Measurements from ENCODE around the gene GLCE. TPM values are rescaled to one million over a fixed set of nuclear protein-coding genes. Genes with fewer than 3 reads are reported as not detected.

Gene GLCE
- total RNA-seq, 2 donors from 2014 or later, result 3.6 to 4.6 TPM

DNA sequence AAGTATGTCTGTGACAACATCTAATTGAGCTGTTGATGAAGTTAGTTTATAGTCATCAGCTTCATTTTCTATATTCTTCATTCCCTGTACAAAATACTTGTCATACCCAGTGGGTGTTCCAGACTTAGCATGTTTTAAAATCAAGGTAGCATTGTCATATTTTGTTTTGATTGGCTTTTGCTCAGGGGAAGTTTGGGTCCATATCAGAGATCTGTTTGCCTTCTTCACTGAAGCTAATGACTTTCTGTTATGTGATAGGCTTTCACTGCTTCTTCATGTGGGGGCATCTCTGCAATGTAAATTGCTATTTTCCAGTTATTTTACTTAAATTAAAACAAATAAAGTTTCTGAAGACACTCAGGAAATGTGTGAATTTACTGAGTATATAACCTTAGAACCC is 15.1 kb downstream of the GLCE start:
- no peak overlapping the region for H3K4me3 Mint-ChIP-seq
- no peaks in the 10 kb centered on the region for H3K9me3 Mint-ChIP-seq
- no peaks in the 10 kb centered on the region for H3K4me1 Mint-ChIP-seq (ENCODE audit: low read depth in 2 of 2)
- H3K36me3 Mint-ChIP-seq, result no peaks in the 10 kb centered on the region
- no peak overlapping the region for H3K27ac Mint-ChIP-seq
- ATAC-seq (no peak), DNase-seq (ENCODE audit: low spot score) (no peak)
- peaks cover 0 to 6% of the 10 kb centered on the region in 2 donors for H3K27me3 Mint-ChIP-seq

DNA sequence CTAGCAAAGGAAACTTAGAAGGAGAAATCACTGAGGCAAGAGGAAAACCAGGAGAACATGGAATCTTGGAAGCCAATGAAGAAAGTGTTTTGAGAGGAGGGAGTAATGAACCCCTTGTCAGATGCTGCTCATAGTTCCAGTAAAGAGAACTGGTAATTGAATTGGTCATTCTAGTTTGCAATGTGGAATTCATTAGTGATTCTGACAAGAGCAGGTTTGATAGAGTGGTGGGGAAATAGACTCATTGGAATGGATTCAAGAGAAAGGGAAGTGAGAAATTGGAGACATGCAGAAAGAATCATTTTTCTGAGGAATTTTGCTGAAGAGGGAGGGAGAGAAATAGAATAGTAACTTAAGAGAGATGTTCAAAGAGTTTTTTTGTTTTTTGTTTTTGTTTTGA is 21.0 kb downstream of the GLCE start:
- no peaks in the 10 kb centered on the region for H3K4me1 Mint-ChIP-seq (ENCODE audit: low read depth in 2 of 2)
- no peak overlapping the region for H3K27ac Mint-ChIP-seq
- no peaks in the 10 kb centered on the region for H3K36me3 Mint-ChIP-seq
- H3K4me3 Mint-ChIP-seq, result no peak overlapping the region
- DNase-seq (ENCODE audit: low spot score), result no peak
- ATAC-seq, result no peak
- H3K27me3 Mint-ChIP-seq, result no peaks in the 10 kb centered on the region
- H3K9me3 Mint-ChIP-seq, result no peaks in the 10 kb centered on the region

DNA sequence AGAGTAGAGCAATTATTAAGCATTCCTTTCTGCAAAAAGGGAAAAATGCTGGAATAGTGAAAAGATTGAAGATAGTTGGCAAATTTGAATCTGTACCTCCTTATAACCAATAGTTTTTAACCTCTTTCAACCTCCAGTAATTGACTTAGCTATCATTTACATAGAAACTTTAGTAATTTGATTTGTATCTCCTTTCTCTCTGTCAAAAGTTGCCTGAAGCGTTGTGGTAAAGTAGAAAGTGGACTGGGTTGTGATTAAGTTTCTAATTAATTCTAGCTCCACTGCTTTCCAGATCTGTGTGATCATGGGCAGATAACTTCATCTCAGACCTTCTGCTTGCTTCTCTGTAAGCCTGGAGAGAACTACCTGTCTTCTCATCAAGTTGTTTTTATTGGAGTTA is 24.8 kb downstream of the GLCE start:
- Mint-ChIP-seq H3K9me3 (no peaks in the 10 kb centered on the region), H3K36me3 (no peaks in the 10 kb centered on the region), H3K4me1 (ENCODE audit: low read depth in 2 of 2) (no peaks in the 10 kb centered on the region), H3K27me3 (no peaks in the 10 kb centered on the region), H3K27ac (no peak overlapping the region), H3K4me3 (no peak overlapping the region)
- DNase-seq (ENCODE audit: low spot score) (no peak), ATAC-seq (no peak)

DNA sequence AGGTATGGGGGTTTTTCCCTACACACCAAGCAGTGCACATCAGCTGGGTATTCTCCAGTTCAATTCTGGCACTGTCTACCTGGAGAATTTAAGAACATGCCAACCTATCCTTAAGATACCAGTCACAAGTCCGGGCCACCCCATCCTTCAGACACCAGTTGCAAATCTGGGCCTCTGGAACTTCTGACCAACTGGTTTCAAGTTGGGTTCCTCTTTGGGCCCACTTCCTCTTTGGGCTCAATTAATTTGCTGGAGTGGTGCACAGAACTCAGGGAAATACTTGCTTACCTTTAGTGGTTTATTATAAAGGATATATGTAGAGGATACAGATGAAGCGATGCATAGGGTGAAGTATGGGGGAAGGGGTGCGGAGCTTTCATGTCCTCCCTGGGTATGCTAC is 25.3 kb downstream of the GLCE start:
- ATAC-seq (no peak), DNase-seq (ENCODE audit: low spot score) (no peak)
- Mint-ChIP-seq H3K36me3 (no peaks in the 10 kb centered on the region), H3K27me3 (no peaks in the 10 kb centered on the region), H3K4me3 (no peak overlapping the region), H3K9me3 (no peaks in the 10 kb centered on the region), H3K4me1 (ENCODE audit: low read depth in 2 of 2) (no peaks in the 10 kb centered on the region), H3K27ac (no peak overlapping the region)

DNA sequence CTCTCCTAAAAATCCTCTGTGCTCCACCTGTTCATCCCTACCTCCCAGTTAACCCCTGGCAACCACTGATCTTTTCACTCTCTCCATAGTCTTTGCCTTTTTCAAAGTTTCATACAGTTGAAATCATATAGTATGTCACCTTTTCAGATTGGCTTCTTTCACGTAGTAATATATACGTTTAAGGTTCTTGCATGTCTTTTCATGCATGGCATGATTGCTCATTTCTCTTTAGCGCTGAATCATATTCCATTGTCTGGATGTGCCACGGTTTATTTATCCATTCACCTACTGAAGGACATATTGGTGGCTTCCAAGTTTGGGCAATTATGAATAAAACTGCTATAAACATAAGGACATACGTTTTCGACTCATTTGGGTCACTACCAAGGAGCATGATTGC is 28.7 kb downstream of the GLCE start:
- no peak overlapping the region for H3K27ac Mint-ChIP-seq
- H3K4me3 Mint-ChIP-seq, result no peak overlapping the region
- H3K9me3 Mint-ChIP-seq, result no peaks in the 10 kb centered on the region
- H3K27me3 Mint-ChIP-seq, result no peaks in the 10 kb centered on the region
- DNase-seq (ENCODE audit: low spot score) (no peak), ATAC-seq (no peak)
- H3K36me3 Mint-ChIP-seq, result no peaks in the 10 kb centered on the region
- no peaks in the 10 kb centered on the region for H3K4me1 Mint-ChIP-seq (ENCODE audit: low read depth in 2 of 2)

DNA sequence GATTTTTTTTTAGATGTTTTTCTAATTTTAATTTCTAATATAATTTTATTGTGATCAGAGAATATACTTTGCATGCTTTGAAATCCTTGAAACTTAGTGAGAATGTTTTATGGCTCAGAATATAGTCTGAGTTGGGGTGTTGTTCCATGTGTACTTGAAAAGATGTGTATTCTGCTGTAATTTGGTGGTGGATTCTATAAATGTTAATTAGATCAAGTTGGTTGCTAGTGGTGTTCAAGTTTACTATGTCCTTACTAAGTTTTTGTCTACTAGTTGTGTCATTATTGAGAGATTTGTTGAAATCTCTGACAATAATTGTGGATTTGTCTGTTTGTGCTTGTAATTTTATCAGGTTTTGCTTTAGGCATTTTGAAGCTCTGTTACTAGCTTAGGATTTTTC is 29.7 kb downstream of the GLCE start:
- no peaks in the 10 kb centered on the region for H3K9me3 Mint-ChIP-seq
- no peak overlapping the region for H3K27ac Mint-ChIP-seq
- no peaks in the 10 kb centered on the region for H3K27me3 Mint-ChIP-seq
- no peak overlapping the region for H3K4me3 Mint-ChIP-seq
- ATAC-seq, result no peak
- no peaks in the 10 kb centered on the region for H3K4me1 Mint-ChIP-seq (ENCODE audit: low read depth in 2 of 2)
- no peaks in the 10 kb centered on the region for H3K36me3 Mint-ChIP-seq
- DNase-seq (ENCODE audit: low spot score), result no peak

DNA sequence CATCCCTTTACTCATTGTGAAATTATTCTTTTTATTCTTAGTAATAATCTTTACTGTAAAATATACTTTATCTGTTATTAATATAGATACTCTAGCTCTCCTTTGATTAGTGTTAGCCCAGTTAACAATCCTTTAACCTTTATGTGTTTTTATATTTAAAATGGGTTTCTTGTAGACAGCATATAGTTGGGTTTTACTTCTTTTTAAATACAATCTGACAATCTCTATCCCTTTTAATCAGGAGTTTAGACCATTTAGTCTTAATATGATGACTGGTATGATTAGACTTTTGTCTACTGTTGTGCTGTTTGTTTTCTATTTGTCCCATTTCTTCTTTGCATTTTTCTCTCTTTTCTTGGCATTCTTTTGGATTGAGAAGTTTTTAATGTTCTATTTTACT is 30.1 kb downstream of the GLCE start:
- no peaks in the 10 kb centered on the region for H3K27me3 Mint-ChIP-seq
- no peaks in the 10 kb centered on the region for H3K36me3 Mint-ChIP-seq
- no peaks in the 10 kb centered on the region for H3K9me3 Mint-ChIP-seq
- H3K4me3 Mint-ChIP-seq, result no peak overlapping the region
- ATAC-seq (no peak), DNase-seq (ENCODE audit: low spot score) (no peak)
- no peaks in the 10 kb centered on the region for H3K4me1 Mint-ChIP-seq (ENCODE audit: low read depth in 2 of 2)
- H3K27ac Mint-ChIP-seq, result no peak overlapping the region

DNA sequence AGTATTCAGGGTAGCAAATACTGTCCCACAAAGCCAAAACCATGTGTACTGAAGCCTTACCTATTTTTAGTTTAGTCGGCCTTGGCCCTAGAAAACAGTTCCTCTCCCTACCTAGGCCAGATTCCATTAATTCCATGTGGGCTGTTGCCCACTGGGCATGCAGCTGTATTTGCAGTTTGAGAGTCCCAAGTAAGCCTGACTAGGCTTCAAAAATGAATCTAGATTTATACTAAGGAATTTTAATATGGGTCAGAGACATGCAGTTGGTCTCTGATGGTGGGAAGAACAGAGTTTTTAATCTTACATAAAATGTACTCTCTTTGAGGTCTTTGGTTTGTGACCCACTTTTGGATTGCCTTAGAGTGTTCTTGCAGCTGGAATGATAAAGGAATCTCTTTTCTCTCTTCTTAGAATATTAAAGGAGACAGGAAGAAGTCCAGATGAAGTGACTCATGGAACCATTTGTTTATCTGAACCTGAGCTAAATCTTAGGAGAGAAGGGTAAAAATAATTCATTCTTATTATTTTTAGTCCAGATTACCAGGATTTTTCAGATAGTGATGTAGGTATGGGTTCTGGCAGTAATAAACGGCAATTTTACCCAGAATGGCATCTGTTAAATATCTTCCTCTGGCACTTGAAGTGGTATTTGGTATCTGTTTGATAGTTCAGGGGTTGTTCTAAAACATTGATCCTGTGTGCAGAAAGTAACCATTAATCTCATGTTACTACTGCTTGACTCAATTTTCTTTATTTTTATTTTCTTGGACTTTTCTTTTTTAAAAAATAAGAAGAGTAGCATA is 33.8 kb downstream of the GLCE start:
- Mint-ChIP-seq H3K4me1 (ENCODE audit: low read depth in 2 of 2) (no peaks in the 10 kb centered on the region), H3K36me3 (no peaks in the 10 kb centered on the region), H3K9me3 (no peaks in the 10 kb centered on the region), H3K4me3 (no peak overlapping the region), H3K27me3 (no peaks in the 10 kb centered on the region), H3K27ac (no peak overlapping the region)
- ATAC-seq (no peak), DNase-seq (ENCODE audit: low spot score) (no peak)

DNA sequence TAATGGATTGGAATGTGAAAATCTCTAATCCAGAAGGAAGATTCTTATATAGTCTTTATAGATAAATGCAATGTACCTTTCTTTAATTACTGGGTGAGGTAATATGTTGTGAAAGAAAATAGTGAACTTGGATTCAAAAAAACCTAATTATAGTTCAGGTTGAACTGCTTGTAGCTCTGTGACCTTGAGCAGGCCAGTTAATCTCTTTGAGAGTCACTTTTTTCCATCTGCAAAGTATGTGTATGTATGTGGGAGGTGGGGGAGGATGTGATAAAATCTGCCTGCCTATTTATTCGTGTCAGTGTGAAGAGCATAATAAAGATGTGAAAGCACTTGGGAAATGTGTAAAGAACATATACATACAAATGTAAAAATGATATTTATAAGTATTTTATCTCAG is 34.4 kb downstream of the GLCE start:
- Mint-ChIP-seq H3K27me3 (no peaks in the 10 kb centered on the region), H3K9me3 (no peaks in the 10 kb centered on the region), H3K4me1 (ENCODE audit: low read depth in 2 of 2) (no peaks in the 10 kb centered on the region), H3K36me3 (no peaks in the 10 kb centered on the region), H3K4me3 (no peak overlapping the region), H3K27ac (no peak overlapping the region)
- ATAC-seq (no peak), DNase-seq (ENCODE audit: low spot score) (no peak)

DNA sequence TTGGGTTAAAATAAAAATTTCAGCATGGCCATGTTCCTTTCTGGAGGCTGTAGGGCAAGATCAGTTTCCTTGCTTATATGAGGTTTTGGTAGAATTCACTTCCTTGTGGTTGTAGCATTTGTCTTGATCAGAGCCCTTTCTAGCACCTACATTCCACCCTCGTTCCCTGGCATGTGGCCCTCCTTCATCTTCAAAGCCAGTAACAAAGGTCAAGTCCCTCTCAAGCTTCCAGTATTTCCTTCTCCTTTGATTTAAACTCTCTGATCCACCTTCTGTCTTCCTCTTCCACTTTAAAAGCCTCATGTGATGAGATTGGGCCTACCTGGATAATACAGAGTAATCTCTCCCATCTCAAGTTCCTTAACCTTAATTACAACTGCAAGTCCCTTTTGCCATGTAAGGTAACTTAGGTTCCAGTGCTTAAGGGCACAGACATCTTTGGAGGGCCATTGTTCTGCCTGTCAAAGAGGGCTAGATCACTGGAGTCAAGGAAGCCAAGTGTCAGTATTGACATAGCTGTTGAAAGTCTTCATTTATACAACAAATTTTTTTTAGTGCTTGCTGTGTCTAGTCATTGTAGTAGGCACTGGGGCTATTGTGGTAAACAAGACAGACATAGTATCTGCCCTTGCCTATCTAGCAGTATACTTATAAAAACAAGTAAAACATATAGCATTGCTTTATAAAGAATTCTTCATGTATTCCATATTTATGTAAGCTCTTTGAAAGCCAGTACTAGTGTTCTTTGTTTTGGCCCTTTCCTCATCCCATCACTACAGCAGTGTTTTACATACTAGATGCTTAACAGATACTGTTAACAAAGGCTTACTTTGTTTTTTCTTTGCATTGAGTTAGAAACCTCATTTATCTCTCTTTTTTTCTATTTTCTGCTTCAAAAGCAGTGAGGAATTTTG is 40.7 kb downstream of the GLCE start:
- no peak overlapping the region for H3K4me3 Mint-ChIP-seq
- no peaks in the 10 kb centered on the region for H3K27me3 Mint-ChIP-seq
- H3K9me3 Mint-ChIP-seq, result no peaks in the 10 kb centered on the region
- H3K27ac Mint-ChIP-seq, result no peak overlapping the region
- no peaks in the 10 kb centered on the region for H3K36me3 Mint-ChIP-seq
- no peaks in the 10 kb centered on the region for H3K4me1 Mint-ChIP-seq (ENCODE audit: low read depth in 2 of 2)
- ATAC-seq (no peak), DNase-seq (ENCODE audit: low spot score) (no peak)

DNA sequence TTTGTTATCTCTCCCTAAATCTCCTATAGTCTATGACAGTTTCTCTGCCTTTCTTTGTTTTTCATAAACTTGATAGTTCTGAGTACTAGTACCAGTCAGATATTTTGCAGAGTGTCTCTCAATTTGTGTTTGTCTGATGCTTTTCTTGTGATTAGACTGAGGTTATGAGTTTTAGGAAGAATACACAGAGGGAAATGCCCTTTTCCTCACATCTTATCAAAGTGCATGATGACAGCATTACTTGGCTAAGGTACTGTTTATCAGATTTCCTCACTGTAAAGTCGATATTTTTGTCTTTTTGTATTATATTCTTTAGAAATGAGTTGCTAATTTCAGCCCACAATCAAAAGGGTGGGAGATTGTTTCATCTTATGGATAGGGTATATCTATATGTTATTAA is 45.6 kb downstream of the GLCE start:
- Mint-ChIP-seq H3K36me3 (no peaks in the 10 kb centered on the region), H3K27ac (no peak overlapping the region), H3K4me1 (ENCODE audit: low read depth in 2 of 2) (no peaks in the 10 kb centered on the region), H3K4me3 (no peak overlapping the region), H3K9me3 (no peaks in the 10 kb centered on the region), H3K27me3 (peaks cover 0 to 2% of the 10 kb centered on the region in 2 donors)
- DNase-seq (ENCODE audit: low spot score) (no peak), ATAC-seq (no peak)

DNA sequence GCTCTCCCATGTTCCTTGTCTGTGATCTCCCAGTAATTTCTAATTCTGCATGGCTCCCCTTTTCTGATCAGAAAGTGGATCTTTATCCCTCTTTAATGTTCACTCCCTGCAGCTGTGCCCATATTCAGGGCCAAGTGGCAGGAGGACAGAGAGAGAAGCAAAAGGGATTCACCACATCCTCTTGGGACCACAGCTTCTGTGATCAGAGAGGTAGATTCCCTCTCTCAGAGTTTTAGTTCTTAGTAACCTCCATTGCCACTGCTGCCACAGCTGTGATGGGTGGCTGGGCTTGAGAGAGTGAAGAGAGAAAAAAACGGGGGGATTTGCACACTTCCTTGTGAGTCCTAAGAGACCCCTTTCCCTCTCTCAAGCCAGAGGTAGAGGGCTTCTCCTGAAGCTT is 49.2 kb downstream of the GLCE start:
- Mint-ChIP-seq H3K9me3 (no peaks in the 10 kb centered on the region), H3K36me3 (no peaks in the 10 kb centered on the region), H3K4me3 (no peak overlapping the region), H3K27ac (no peak overlapping the region), H3K27me3 (peaks cover 0 to 2% of the 10 kb centered on the region in 2 donors), H3K4me1 (ENCODE audit: low read depth in 2 of 2) (no peaks in the 10 kb centered on the region)
- no peak for DNase-seq (ENCODE audit: low spot score)
- no peak for ATAC-seq

DNA sequence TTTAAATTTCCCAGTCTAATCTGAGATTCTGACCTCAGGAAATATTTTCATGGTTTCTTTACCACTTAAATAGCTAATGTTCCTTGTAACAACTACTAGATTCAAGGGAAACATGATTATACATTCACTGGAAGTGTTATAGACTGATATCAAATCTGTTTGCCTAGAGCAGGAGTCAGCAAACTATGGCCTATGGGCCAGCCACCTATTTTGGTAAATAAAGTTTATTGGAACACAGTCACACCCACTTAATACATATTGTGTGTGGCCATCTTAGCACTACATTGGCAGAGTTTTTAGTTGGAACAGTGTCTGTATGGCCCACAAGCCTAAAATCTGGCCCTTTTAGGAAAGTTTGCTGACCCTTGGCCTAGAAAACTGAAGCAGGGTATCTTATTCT is 50.1 kb downstream of the GLCE start:
- Mint-ChIP-seq H3K27ac (no peak overlapping the region), H3K27me3 (peaks cover 0 to 2% of the 10 kb centered on the region in 2 donors), H3K9me3 (no peaks in the 10 kb centered on the region), H3K4me3 (no peak overlapping the region), H3K36me3 (no peaks in the 10 kb centered on the region), H3K4me1 (ENCODE audit: low read depth in 2 of 2) (no peaks in the 10 kb centered on the region)
- ATAC-seq (no peak), DNase-seq (ENCODE audit: low spot score) (no peak)

DNA sequence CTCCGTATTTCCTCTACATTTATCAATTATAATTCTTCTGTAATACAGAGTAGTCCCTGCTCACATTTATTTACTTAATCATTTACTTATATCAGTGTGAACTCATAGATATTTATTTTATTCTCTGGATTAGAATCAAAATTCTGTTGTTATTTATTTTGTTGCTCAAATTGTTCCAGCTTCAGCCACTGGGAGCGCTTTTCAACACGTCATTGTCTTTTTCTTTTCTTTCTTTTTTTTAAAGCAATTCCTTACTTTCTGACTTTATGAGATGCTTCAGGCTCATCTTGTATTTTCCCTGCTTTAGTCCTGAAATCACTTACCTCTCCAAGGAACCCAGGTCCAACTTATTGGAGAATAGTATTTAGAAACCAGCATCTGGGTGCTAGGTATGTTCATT is 53.4 kb downstream of the GLCE start:
- H3K9me3 Mint-ChIP-seq, result no peaks in the 10 kb centered on the region
- H3K36me3 Mint-ChIP-seq, result no peaks in the 10 kb centered on the region
- H3K27ac Mint-ChIP-seq, result no peak overlapping the region
- DNase-seq (ENCODE audit: low spot score) (no peak), ATAC-seq (no peak)
- H3K27me3 Mint-ChIP-seq, result peaks cover 0 to 2% of the 10 kb centered on the region in 2 donors
- no peaks in the 10 kb centered on the region for H3K4me1 Mint-ChIP-seq (ENCODE audit: low read depth in 2 of 2)
- H3K4me3 Mint-ChIP-seq, result no peak overlapping the region

Data from natural killer cell treated with Interleukin-12 subunit alpha and Interleukin-12 subunit beta and Interleukin-15 and Interleukin-18, amount 100 ng/mL, for 72 hours (primary cell).